IMR-90 (cell line): ENCODE measurements around the gene CTNNA2.

Experiments used
- BHLHE40 ChIP-seq: fragments of 150-350 bp; IDR thresholded peaks from 2 replicates; pipeline ENCODE4 v1.6.1; 2016; ENCODE audit warnings: mild to moderate bottlenecking, low read depth, low read length
- CEBPB ChIP-seq: IDR thresholded peaks from 2 replicates; pipeline ENCODE4 v1.6.1; 2012; ENCODE audit warnings: low read depth, low read length, improper control_type of control experiment
- FOS ChIP-seq: fragments of 150-350 bp; IDR thresholded peaks from 2 replicates; pipeline ENCODE4 v1.6.1; 2016; ENCODE audit warnings: low read depth, low read length
- MAFK ChIP-seq: IDR thresholded peaks from 2 replicates; pipeline ENCODE4 v1.6.1; 2012; ENCODE audit warnings: low read depth, low read length, improper control_type of control experiment
- POLR2A ChIP-seq: IDR thresholded peaks from 2 replicates; pipeline ENCODE4 v1.6.1; 2012; ENCODE audit warnings: mild to moderate bottlenecking, low read depth, low read length
- RAD21 ChIP-seq: IDR thresholded peaks from 2 replicates; pipeline ENCODE4 v1.6.1; 2012; ENCODE audit warnings: low read length, improper control_type of control experiment
- RFX5 ChIP-seq: IDR thresholded peaks from 2 replicates; pipeline ENCODE4 v1.8.0; 2012; ENCODE audit warnings: low read depth, mild to moderate bottlenecking, low read length, moderate library complexity
- SMC3 ChIP-seq: fragments of 150-350 bp; IDR thresholded peaks from 2 replicates; pipeline ENCODE4 v1.6.1; 2016; ENCODE audit warnings: low read depth, mild to moderate bottlenecking, antibody characterized with exemption, low read length, moderate library complexity
- TF ChIP-seq, protein P1 (sequence below): conservative IDR thresholded peaks from 2 replicates; pipeline ENCODE4 v1.5.1; 2012; ENCODE audit warnings: mild to moderate bottlenecking, low read depth, low read length, improper control_type of control experiment
- TF ChIP-seq, protein P2 (sequence below): fragments of 150-350 bp; IDR thresholded peaks from 2 replicates; pipeline ENCODE4 v1.6.1; 2017; ENCODE audit warnings: mild to moderate bottlenecking, antibody characterized with exemption, low read length, low read depth
- TF ChIP-seq, protein P3 (sequence below): fragments of 150-350 bp; IDR thresholded peaks from 2 replicates; pipeline ENCODE4 v1.6.1; 2016; ENCODE audit warnings: low read depth, mild to moderate bottlenecking, low read length, moderate library complexity, borderline replicate concordance

DNA sequence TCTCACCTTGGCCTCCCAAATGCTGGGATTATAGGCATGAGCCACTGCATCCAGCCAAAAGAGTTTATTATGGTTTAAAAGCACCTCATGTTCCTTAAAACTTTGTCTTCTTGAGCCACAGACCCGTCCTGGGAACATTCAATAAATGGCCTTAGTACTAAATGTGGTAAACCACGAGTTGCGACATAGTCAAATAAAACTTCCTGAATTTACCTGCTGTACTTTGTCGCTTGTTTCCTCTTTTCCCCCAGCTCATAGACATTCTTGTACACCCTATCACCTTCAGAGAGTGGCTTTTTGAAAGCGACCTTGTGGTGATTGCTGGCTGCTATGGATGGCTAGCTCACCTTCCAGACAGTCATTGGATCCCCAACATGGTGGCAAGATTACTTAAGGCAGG lies 481.3 kb downstream of the CTNNA2 start:
- TF ChIP-seq, protein P1, sequence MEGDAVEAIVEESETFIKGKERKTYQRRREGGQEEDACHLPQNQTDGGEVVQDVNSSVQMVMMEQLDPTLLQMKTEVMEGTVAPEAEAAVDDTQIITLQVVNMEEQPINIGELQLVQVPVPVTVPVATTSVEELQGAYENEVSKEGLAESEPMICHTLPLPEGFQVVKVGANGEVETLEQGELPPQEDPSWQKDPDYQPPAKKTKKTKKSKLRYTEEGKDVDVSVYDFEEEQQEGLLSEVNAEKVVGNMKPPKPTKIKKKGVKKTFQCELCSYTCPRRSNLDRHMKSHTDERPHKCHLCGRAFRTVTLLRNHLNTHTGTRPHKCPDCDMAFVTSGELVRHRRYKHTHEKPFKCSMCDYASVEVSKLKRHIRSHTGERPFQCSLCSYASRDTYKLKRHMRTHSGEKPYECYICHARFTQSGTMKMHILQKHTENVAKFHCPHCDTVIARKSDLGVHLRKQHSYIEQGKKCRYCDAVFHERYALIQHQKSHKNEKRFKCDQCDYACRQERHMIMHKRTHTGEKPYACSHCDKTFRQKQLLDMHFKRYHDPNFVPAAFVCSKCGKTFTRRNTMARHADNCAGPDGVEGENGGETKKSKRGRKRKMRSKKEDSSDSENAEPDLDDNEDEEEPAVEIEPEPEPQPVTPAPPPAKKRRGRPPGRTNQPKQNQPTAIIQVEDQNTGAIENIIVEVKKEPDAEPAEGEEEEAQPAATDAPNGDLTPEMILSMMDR, result no peak
- no peak for TF ChIP-seq MAFK
- TF ChIP-seq, protein P2, sequence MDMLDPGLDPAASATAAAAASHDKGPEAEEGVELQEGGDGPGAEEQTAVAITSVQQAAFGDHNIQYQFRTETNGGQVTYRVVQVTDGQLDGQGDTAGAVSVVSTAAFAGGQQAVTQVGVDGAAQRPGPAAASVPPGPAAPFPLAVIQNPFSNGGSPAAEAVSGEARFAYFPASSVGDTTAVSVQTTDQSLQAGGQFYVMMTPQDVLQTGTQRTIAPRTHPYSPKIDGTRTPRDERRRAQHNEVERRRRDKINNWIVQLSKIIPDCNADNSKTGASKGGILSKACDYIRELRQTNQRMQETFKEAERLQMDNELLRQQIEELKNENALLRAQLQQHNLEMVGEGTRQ, result no peak
- peak; percentile 86 for TF ChIP-seq CEBPB
- no peak for TF ChIP-seq POLR2A
- TF ChIP-seq BHLHE40, result no peak
- TF ChIP-seq, protein P3, sequence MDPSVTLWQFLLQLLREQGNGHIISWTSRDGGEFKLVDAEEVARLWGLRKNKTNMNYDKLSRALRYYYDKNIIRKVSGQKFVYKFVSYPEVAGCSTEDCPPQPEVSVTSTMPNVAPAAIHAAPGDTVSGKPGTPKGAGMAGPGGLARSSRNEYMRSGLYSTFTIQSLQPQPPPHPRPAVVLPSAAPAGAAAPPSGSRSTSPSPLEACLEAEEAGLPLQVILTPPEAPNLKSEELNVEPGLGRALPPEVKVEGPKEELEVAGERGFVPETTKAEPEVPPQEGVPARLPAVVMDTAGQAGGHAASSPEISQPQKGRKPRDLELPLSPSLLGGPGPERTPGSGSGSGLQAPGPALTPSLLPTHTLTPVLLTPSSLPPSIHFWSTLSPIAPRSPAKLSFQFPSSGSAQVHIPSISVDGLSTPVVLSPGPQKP, result no peak
- TF ChIP-seq RAD21, result no peak
- TF ChIP-seq FOS, result no peak
- no peak for TF ChIP-seq SMC3
- no peak for TF ChIP-seq RFX5
